Stimulated activated CD4-positive, alpha-beta T cell treated with anti-CD3 and anti-CD28 coated beads, Interleukin-4, amount 100 ng/mL, for 24 hours (primary cell): ENCODE results near the gene TEX52.
A peak's percentile ranks its signal among the peaks of the same experiment; 100 is the strongest.

Experiments
- DNase-seq: peaks from one replicate; pipeline ENCODE4 v3.0.0-alpha.2; 2020

TEX52 gene

GRCh38 chr12:2826721-2827515, 29.9 kb downstream of the TEX52 start:
- no peak for DNase-seq

GRCh38 chr12:2826036-2826435, 30.8 kb downstream of the TEX52 start:
- DNase-seq = no peak

- DNase-seq = no peak
Measured at GRCh38 chr12:2825132-2825531, 31.7 kb downstream of the TEX52 start.

GRCh38 chr12:2824541-2824940, 32.3 kb downstream of the TEX52 start:
- no peak for DNase-seq

- DNase-seq = no peak
Measured at GRCh38 chr12:2823483-2823882, 33.4 kb downstream of the TEX52 start.

- DNase-seq = no peak
Measured at GRCh38 chr12:2820432-2820831, 36.4 kb downstream of the TEX52 start.

GRCh38 chr12:2819810-2820209, 37.0 kb downstream of the TEX52 start:
- DNase-seq = no peak

GRCh38 chr12:2813214-2814185, 43.3 kb downstream of the TEX52 start:
- DNase-seq = peak; percentile 60

- peak; percentile 98 for DNase-seq
Measured at GRCh38 chr12:2812290-2813213, 44.3 kb downstream of the TEX52 start, which contains the start of gene ITFG2. Gene ITFG2 (plus strand): TSS chr12:2812668. CDS start chr12:2812761, 93 bp downstream.

GRCh38 chr12:2811801-2812200, 45.0 kb downstream of the TEX52 start:
- DNase-seq = no peak

GRCh38 chr12:2806700-2807099, 50.1 kb downstream of the TEX52 start:
- DNase-seq = no peak

GRCh38 chr12:2805143-2805520, 51.7 kb downstream of the TEX52 start:
- DNase-seq = no peak

- DNase-seq = no peak
Measured at GRCh38 chr12:2804393-2805142, 52.3 kb downstream of the TEX52 start.

- no peak for DNase-seq
Measured at GRCh38 chr12:2803635-2804392, 53.0 kb downstream of the TEX52 start.

GRCh38 chr12:2801044-2801783, 55.6 kb downstream of the TEX52 start:
- no peak for DNase-seq

GRCh38 chr12:2800046-2800570, 56.7 kb downstream of the TEX52 start:
- no peak for DNase-seq
